Choroid plexus epithelial cell (primary cell): ENCODE measurements around the gene DSG1.
"Not testable (repeated sequence)": the region's sequence is repeated elsewhere in the genome, so short reads cannot be mapped to it uniquely, and the experiment has no call there.

Experiments used
- DNase-seq: peaks from one replicate; pipeline ENCODE4 v3.0.0-alpha.2; 2010; ENCODE audit warnings: low read depth
- H3K4me3 ChIP-seq: 2 replicates; pipeline ENCODE4 v1.5.1; 2011; ENCODE audit warnings: low read depth, mild to moderate bottlenecking, control low read depth, low read length, moderate library complexity
- CTCF ChIP-seq: conservative IDR thresholded peaks from 2 replicates; pipeline ENCODE4 v1.5.1; 2011; ENCODE audit warnings: low read depth, mild to moderate bottlenecking, control low read depth, inconsistent platforms, low read length, moderate library complexity

DSG1 gene

GRCh38 chr18:31325051-31325450 lies 7.1 kb downstream of the DSG1 start:
- no peak overlapping the region for H3K4me3 ChIP-seq
- peak; percentile 96 for DNase-seq
- TF ChIP-seq CTCF = no peak

- H3K4me3 ChIP-seq = no peak overlapping the region
- no peak for TF ChIP-seq CTCF
- no peak for DNase-seq
Measured at GRCh38 chr18:31329787-31330438, 12.0 kb downstream of the DSG1 start.

GRCh38 chr18:31343454-31343853 lies 25.5 kb downstream of the DSG1 start:
- H3K4me3 ChIP-seq = no peak overlapping the region
- DNase-seq = no peak
- no peak for TF ChIP-seq CTCF

GRCh38 chr18:31353336-31353735 lies 35.4 kb downstream of the DSG1 start:
- DNase-seq = not testable (repeated sequence)

GRCh38 chr18:31354990-31355389 lies 37.0 kb downstream of the DSG1 start:
- TF ChIP-seq CTCF = no peak
- no peak overlapping the region for H3K4me3 ChIP-seq
- DNase-seq = no peak

More at GRCh38 chr18:31353336-31353735, 35.4 kb downstream of the DSG1 start:
- H3K4me3 ChIP-seq = not testable (repeated sequence)

- no peak for TF ChIP-seq CTCF
- no peak for DNase-seq
- no peak overlapping the region for H3K4me3 ChIP-seq
Measured at GRCh38 chr18:31356025-31356424, 38.1 kb downstream of the DSG1 start.

GRCh38 chr18:31364190-31364589 lies 46.2 kb downstream of the DSG1 start:
- TF ChIP-seq CTCF = no peak
- DNase-seq = no peak
- no peak overlapping the region for H3K4me3 ChIP-seq
